Prostate gland (tissue), 2 donors: ENCODE results near the gene PIP5K1B. TPM values are rescaled to one million over a fixed set of nuclear protein-coding genes. Genes with fewer than 3 reads are reported as not detected.

Experiments used
- DNase-seq: peaks from one replicate; pipeline ENCODE4 v3.0.0-alpha.2; 2019; ENCODE audit warnings: low spot score
- H3K27ac ChIP-seq, 2 donors: fragments of 200-600 bp; sonication (generic); 2 replicates each; pipeline ENCODE4 v1.5.1; 2017 to 2019
- H3K27me3 ChIP-seq: fragments of 200-600 bp; sonication (generic); replicated peaks from 2 replicates; pipeline ENCODE4 v1.5.1; 2019; ENCODE audit not compliant: insufficient read depth
- H3K36me3 ChIP-seq, 2 donors: fragments of 200-600 bp; sonication (generic); 1 replicate in 1 of 2; 2 replicates in 1 of 2; pipeline versions ENCODE4 v1.5.1 to v1.8.1; 2017 to 2019
- H3K4me1 ChIP-seq: fragments of 200-600 bp; sonication (generic); replicated peaks from 2 replicates; pipeline ENCODE4 v1.5.1; 2019
- H3K4me3 ChIP-seq, 2 donors: fragments of 200-600 bp; sonication (generic); 2 replicates each; pipeline ENCODE4 v1.5.1; 2017 to 2019
- H3K9me3 ChIP-seq: fragments of 200-600 bp; sonication (generic); 2 replicates; pipeline ENCODE4 v1.5.1; 2017
- CTCF ChIP-seq, 4 experiments: fragments of 200-600 bp in 2 of 4; fragments of 450-650 bp in 2 of 4; sonication (generic) in 2 of 4; IDR thresholded peaks; 1 replicate in 3 of 4; 2 replicates in 1 of 4; pipeline ENCODE4 v1.5.1; 2016 to 2019; ENCODE audit warnings: antibody characterized with exemption in 4 of 4, mild to moderate bottlenecking in 2 of 4, moderate library complexity in 2 of 4
- POLR2A ChIP-seq: fragments of 450-650 bp; IDR thresholded peaks from one replicate; pipeline ENCODE4 v1.6.1; 2016; ENCODE audit warnings: antibody characterized with exemption, mild to moderate bottlenecking
- POLR2AphosphoS5 ChIP-seq: sonication (generic); formaldehyde crosslinking; IDR thresholded peaks from one replicate; pipeline ENCODE4 v1.6.1; 2017; ENCODE audit warnings: antibody characterized with exemption
- WGBS: methylation state at CpG from one replicate; pipeline ENCODE4 v1.1.5; 2018; 5-methylcytosine and 5-hydroxymethylcytosine counted together
- intact Hi-C: fragments of 100-400 bp; cut with DNase I; formaldehyde crosslinking; loops from one replicate; pipeline ENCODE4 v1.14.2; 2022
- small RNA-seq, 2 donors: library from RNA; depleted of rRNA; stranded (forward); fragments of <200 nt; gene quantifications; one replicate each; pipeline ENCODE3, GENCODE V24; 2016
- total RNA-seq, 2 donors: library from RNA; depleted of rRNA; stranded (reverse); fragments of >200 nt; gene quantifications; one replicate each; pipeline ENCODE4 v1.1.0, GENCODE V29; 2016

The PIP5K1B gene
- total RNA-seq, 2 donors from 2014 or later = 1.6 to 38.3 TPM

- DNase-seq = no peak
- 40% methylated on average over 1 of the region's 1 CpG for WGBS
- H3K9me3 ChIP-seq = no peaks in the 10 kb centered on the region
- no peaks in the 10 kb centered on the region for H3K27me3 ChIP-seq
- TF ChIP-seq CTCF (IDR thresholded peaks at IDR 0.05) (no peak), POLR2A (no peak), POLR2AphosphoS5 (no peak)
- no peaks in the 10 kb centered on the region for H3K36me3 ChIP-seq
- H3K27ac ChIP-seq = no peak overlapping the region
- H3K4me3 ChIP-seq = no peak overlapping the region
- H3K4me1 ChIP-seq = no peaks in the 10 kb centered on the region
- intact Hi-C loops = loop anchor here (2.0 kb wide), 1 partner anchor 138 kb away; no protein-coding TSS in a partner anchor
Observed at GRCh38 chr9:69054989-69055388, 349.9 kb downstream of the PIP5K1B start.

GRCh38 chr9:69056191-69056815 lies 351.3 kb downstream of the PIP5K1B start:
- WGBS = 91% methylated on average over 4 of the region's 4 CpGs
- no peaks in the 10 kb centered on the region for H3K9me3 ChIP-seq
- H3K36me3 ChIP-seq = no peaks in the 10 kb centered on the region
- intact Hi-C loops = no loop called here
- H3K4me3 ChIP-seq = no peak overlapping the region
- H3K4me1 ChIP-seq = no peaks in the 10 kb centered on the region
- no peaks in the 10 kb centered on the region for H3K27me3 ChIP-seq
- no peak for DNase-seq
- H3K27ac ChIP-seq = no peak overlapping the region
- no peak for TF ChIP-seq POLR2AphosphoS5
- TF ChIP-seq CTCF (IDR thresholded peaks at IDR 0.05) = no peak
- TF ChIP-seq POLR2A = no peak

- intact Hi-C loops = no loop called here
- no peak for DNase-seq
- no peak for TF ChIP-seq CTCF (IDR thresholded peaks at IDR 0.05)
- no peak for TF ChIP-seq POLR2AphosphoS5
- no peak for TF ChIP-seq POLR2A
Observed at GRCh38 chr9:69058101-69058500, 353.1 kb downstream of the PIP5K1B start.

More at GRCh38 chr9:69058101-69058500, 353.1 kb downstream of the PIP5K1B start:
- no peak overlapping the region for H3K27ac ChIP-seq
- no peaks in the 10 kb centered on the region for H3K9me3 ChIP-seq
- 88% methylated on average over 2 of the region's 2 CpGs for WGBS
- no peaks in the 10 kb centered on the region for H3K27me3 ChIP-seq
- no peaks in the 10 kb centered on the region for H3K36me3 ChIP-seq
- no peaks in the 10 kb centered on the region for H3K4me1 ChIP-seq
- no peak overlapping the region for H3K4me3 ChIP-seq

Small RNA genes within 50 kb of the gene (small RNA-seq; reads per million reads assigned to genes)
- gene RNU6-820P = 0 reads per million in 2 donors

Other genes starting within 250 kb of the PIP5K1B start
- gene TMEM252, start 164.4 kb upstream of the PIP5K1B start, total RNA-seq = not detected